ENCODE measurements around the gene WDR81. TPM values are rescaled to one million over a fixed set of nuclear protein-coding genes. Genes with fewer than 3 reads are reported as not detected.
"Not testable (repeated sequence)": the region's sequence is repeated elsewhere in the genome, so short reads cannot be mapped to it uniquely, and the experiment has no call there.

WDR81 gene
- polyA plus RNA-seq, 1 donor (not counting 4 experiments of a cell fraction or from before 2014, with no cell fraction given), result 4.2 TPM

GRCh38 chr17:1737531-1738291, 13.2 kb downstream of the WDR81 start:
- dilution Hi-C loops (cut with MboI; ENCODE audit: extremely low pct_ligation_motif_present, low sequenced_read_pairs), result no loop called here
- no peak overlapping the region for H3K4me2 ChIP-seq (ENCODE audit: control insufficient read depth, extremely low read depth, insufficient read depth, low read depth, low read length)
- H3K4me3 ChIP-seq (ENCODE audit: control insufficient read depth in 2 of 3, extremely low read depth in 1 of 3, insufficient read depth in 2 of 3, low read depth in 1 of 3, low read length in 3 of 3), result no peak overlapping the region
- no peaks in the 10 kb centered on the region for H3K79me2 ChIP-seq (ENCODE audit: control insufficient read depth, insufficient read depth, low read length)
- H2AFZ ChIP-seq (ENCODE audit: control insufficient read depth, low read length), result no peak overlapping the region
- H3K27ac ChIP-seq (ENCODE audit: control insufficient read depth, insufficient read depth, low read length), result no peak overlapping the region
- no peaks in the 10 kb centered on the region for H4K20me1 ChIP-seq (ENCODE audit: control insufficient read depth, extremely low read depth, insufficient read depth, low read length)
- H3K36me3 ChIP-seq (ENCODE audit: control insufficient read depth in 2 of 2, extremely low read depth in 1 of 2, insufficient read depth in 2 of 2, low read length in 2 of 2), result peaks cover 2 to 15% of the 10 kb centered on the region in 2 experiments
- FAIRE-seq (no peak), DNase-seq (ENCODE audit: low read depth, low spot score) (no peak)
- no peaks in the 10 kb centered on the region for H3K9me1 ChIP-seq (ENCODE audit: control insufficient read depth, extremely low read depth, insufficient read depth, low read length)
- TF ChIP-seq CTCF (optimal IDR thresholded peaks at IDR 0.05 in 1 of 3, IDR thresholded peaks at IDR 0.05 in 1 of 3, conservative IDR thresholded peaks at IDR 0.05 in 1 of 3; ENCODE audit: extremely low read depth in 1 of 3, insufficient read depth in 2 of 3, low read length in 3 of 3) (no peak), EZH2 (IDR thresholded peaks at IDR 0.05; ENCODE audit: low read length) (no peak)
- H3K9me3 ChIP-seq (ENCODE audit: control insufficient read depth, low read depth, low read length), result no peaks in the 10 kb centered on the region
- H3K4me1 ChIP-seq (ENCODE audit: control insufficient read depth, extremely low read depth, insufficient read depth, low read length), result peaks cover 7% of the 10 kb centered on the region
- no peaks in the 10 kb centered on the region for H3K27me3 ChIP-seq (ENCODE audit: control insufficient read depth, extremely low read depth, insufficient read depth, low read length)
- no peak overlapping the region for H3K9ac ChIP-seq (ENCODE audit: control insufficient read depth, extremely low read depth, insufficient read depth, low read length)

GRCh38 chr17:1741899-1742298, 17.4 kb downstream of the WDR81 start:
- H4K20me1 ChIP-seq (ENCODE audit: control insufficient read depth, extremely low read depth, insufficient read depth, low read length); H3K27ac ChIP-seq (ENCODE audit: control insufficient read depth, insufficient read depth, low read length); H2AFZ ChIP-seq (ENCODE audit: control insufficient read depth, low read length); H3K9me1 ChIP-seq (ENCODE audit: control insufficient read depth, extremely low read depth, insufficient read depth, low read length); DNase-seq (ENCODE audit: low read depth, low spot score); H3K4me3 ChIP-seq (ENCODE audit: control insufficient read depth in 2 of 3, extremely low read depth in 1 of 3, insufficient read depth in 2 of 3, low read depth in 1 of 3, low read length in 3 of 3); H3K27me3 ChIP-seq (ENCODE audit: control insufficient read depth, extremely low read depth, insufficient read depth, low read length); dilution Hi-C loops (cut with MboI; ENCODE audit: extremely low pct_ligation_motif_present, low sequenced_read_pairs); H3K4me1 ChIP-seq (ENCODE audit: control insufficient read depth, extremely low read depth, insufficient read depth, low read length); FAIRE-seq; H3K4me2 ChIP-seq (ENCODE audit: control insufficient read depth, extremely low read depth, insufficient read depth, low read depth, low read length); H3K9ac ChIP-seq (ENCODE audit: control insufficient read depth, extremely low read depth, insufficient read depth, low read length); H3K36me3 ChIP-seq (ENCODE audit: control insufficient read depth in 2 of 2, extremely low read depth in 1 of 2, insufficient read depth in 2 of 2, low read length in 2 of 2); H3K79me2 ChIP-seq (ENCODE audit: control insufficient read depth, insufficient read depth, low read length); H3K9me3 ChIP-seq (ENCODE audit: control insufficient read depth, low read depth, low read length): not testable (repeated sequence)
